Esophagus muscularis mucosa (tissue), 4 donors: Measurements from ENCODE around the gene OTULIN. TPM values are rescaled to one million over a fixed set of nuclear protein-coding genes. Genes with fewer than 3 reads are reported as not detected.
A peak's percentile ranks its signal among the peaks of the same experiment; 100 is the strongest.

Experiments used
- DNase-seq: peaks from one replicate; pipeline ENCODE4 v3.0.0-alpha.2; 2017; ENCODE audit errors: extremely low spot score
- H3K27ac ChIP-seq, 4 donors: fragments of 200-600 bp; sonication (generic); replicated peaks in 1 of 4; 1 replicate in 3 of 4; 2 replicates in 1 of 4; pipeline ENCODE4 v1.5.1; 2016 to 2019; ENCODE audit warnings: mild to moderate bottlenecking in 1 of 4
- H3K27me3 ChIP-seq, 4 donors: fragments of 200-600 bp; sonication (generic); one replicate each; pipeline versions ENCODE4 v1.5.1 to v1.6.0; 2016 to 2019
- H3K36me3 ChIP-seq, 4 donors: fragments of 200-600 bp; sonication (generic); one replicate each; pipeline ENCODE4 v1.5.1; 2016 to 2019
- H3K4me1 ChIP-seq, 4 donors: fragments of 200-600 bp; sonication (generic); one replicate each; pipeline ENCODE4 v1.5.1; 2016 to 2019
- H3K4me3 ChIP-seq, 4 donors: fragments of 200-600 bp; sonication (generic); 1 replicate in 2 of 4; 2 replicates in 2 of 4; pipeline ENCODE4 v1.5.1; 2016 to 2019; ENCODE audit warnings: mild to moderate bottlenecking in 4 of 4, moderate library complexity in 1 of 4
- H3K9me3 ChIP-seq, 4 donors: fragments of 200-600 bp; sonication (generic); 1 replicate in 3 of 4; 2 replicates in 1 of 4; pipeline ENCODE4 v1.5.1; 2016 to 2019
- CTCF ChIP-seq, 3 experiments: fragments of 200-600 bp in 2 of 3; fragments of 450-650 bp in 1 of 3; sonication (generic) in 2 of 3; IDR thresholded peaks; one replicate each; pipeline ENCODE4 v1.5.1; 2017 to 2019; ENCODE audit warnings: antibody characterized with exemption in 3 of 3, mild to moderate bottlenecking in 2 of 3, moderate library complexity in 1 of 3
- EP300 ChIP-seq: sonication (generic); formaldehyde crosslinking; IDR thresholded peaks from one replicate; pipeline ENCODE4 v1.6.1; 2017; ENCODE audit warnings: antibody characterized with exemption
- POLR2A ChIP-seq: fragments of 450-650 bp; IDR thresholded peaks from one replicate; pipeline ENCODE4 v1.6.1; 2017; ENCODE audit warnings: antibody characterized with exemption, moderate library complexity, mild to moderate bottlenecking, low read depth
- POLR2AphosphoS5 ChIP-seq, 2 donors: sonication (generic); formaldehyde crosslinking; IDR thresholded peaks; one replicate each; pipeline ENCODE4 v1.6.1; 2017; ENCODE audit warnings: antibody characterized with exemption in 2 of 2
- WGBS: methylation state at CpG from one replicate; pipeline ENCODE4 v1.1.5; 2018; 5-methylcytosine and 5-hydroxymethylcytosine counted together
- intact Hi-C: fragments of 100-400 bp; cut with DNase I; formaldehyde crosslinking; loops from one replicate; pipeline ENCODE4 v1.15.1; 2023
- total RNA-seq, 4 donors: library from RNA; depleted of rRNA; stranded (reverse); fragments of >200 nt; gene quantifications; one replicate each; pipeline versions ENCODE4 v1.1.0 to v1.2.1, GENCODE V29; 2016

Gene OTULIN
- total RNA-seq, result 10 to 100 TPM; 16.9 to 41.1 (median 24.2) TPM

GRCh38 chr5:14664270-14665100 is at the start of gene OTULIN:
TSS of gene OTULIN (plus strand) at chr5:14664718. CDS start at chr5:14664826, 108 bp downstream.
- Histone ChIP-seq H3K4me3 (peak within 1 kb of the TSS; percentile 63 to 95 (median 74)), H3K4me1 (peaks cover 36 to 46% (median 40%) of the 10 kb centered on the region in 4 donors), H3K9me3 (no peaks in the 10 kb centered on the region), H3K36me3 (no peaks in the 10 kb centered on the region), H3K27me3 (no peaks in the 10 kb centered on the region), H3K27ac (peak within 1 kb of the TSS; percentile 88 to 96 (median 92))
- WGBS, result 0% methylated on average over 13 of the region's 115 CpGs
- DNase-seq, result peak; percentile 95
- intact Hi-C loops, result no loop called here
- TF ChIP-seq POLR2AphosphoS5 (IDR thresholded peaks at IDR 0.05) (peak; percentile 97), POLR2A (peak; percentile 76), EP300 (no peak), CTCF (IDR thresholded peaks at IDR 0.05) (no peak)

- no peak overlapping the region for H3K4me3 ChIP-seq
- peaks cover 0 to 5% (median 0%) of the 10 kb centered on the region in 4 donors for H3K36me3 ChIP-seq
- intact Hi-C loops, result no loop called here
- H3K9me3 ChIP-seq, result no peaks in the 10 kb centered on the region
- WGBS, result 87% methylated on average over 4 of the region's 4 CpGs
- H3K27ac ChIP-seq, result no peak overlapping the region
- no peaks in the 10 kb centered on the region for H3K4me1 ChIP-seq
- H3K27me3 ChIP-seq, result no peaks in the 10 kb centered on the region
- no peak for TF ChIP-seq EP300
- TF ChIP-seq POLR2AphosphoS5 (IDR thresholded peaks at IDR 0.05), result no peak
- TF ChIP-seq CTCF (IDR thresholded peaks at IDR 0.05), result no peak
- TF ChIP-seq POLR2A, result no peak
- no peak for DNase-seq
Observed at GRCh38 chr5:14615365-14615764, 49.2 kb upstream of the OTULIN start.

- Histone ChIP-seq H3K27me3 (no peaks in the 10 kb centered on the region), H3K9me3 (peaks cover 0 to 9% (median 3%) of the 10 kb centered on the region in 4 donors), H3K4me1 (no peaks in the 10 kb centered on the region), H3K36me3 (peaks cover 0 to 5% (median 0%) of the 10 kb centered on the region in 4 donors), H3K27ac (no peak overlapping the region), H3K4me3 (no peak overlapping the region)
- WGBS, result 93% methylated on average over 4 of the region's 4 CpGs
- no peak for TF ChIP-seq CTCF (IDR thresholded peaks at IDR 0.05)
- no peak for TF ChIP-seq POLR2AphosphoS5 (IDR thresholded peaks at IDR 0.05)
- no peak for TF ChIP-seq POLR2A
- no peak for TF ChIP-seq EP300
- DNase-seq, result no peak
- intact Hi-C loops, result no loop called here
Observed at GRCh38 chr5:14617441-14617840, 47.1 kb upstream of the OTULIN start.

GRCh38 chr5:14627270-14627669 is 37.2 kb upstream of the OTULIN start:
- DNase-seq, result no peak
- intact Hi-C loops, result no loop called here
- no peaks in the 10 kb centered on the region for H3K9me3 ChIP-seq
- H3K4me1 ChIP-seq, result no peaks in the 10 kb centered on the region
- TF ChIP-seq CTCF (IDR thresholded peaks at IDR 0.05), result no peak
- no peak for TF ChIP-seq EP300
- TF ChIP-seq POLR2A, result no peak
- no peak for TF ChIP-seq POLR2AphosphoS5 (IDR thresholded peaks at IDR 0.05)
- no peak overlapping the region for H3K4me3 ChIP-seq
- H3K36me3 ChIP-seq, result no peaks in the 10 kb centered on the region
- H3K27ac ChIP-seq, result no peak overlapping the region
- H3K27me3 ChIP-seq, result no peaks in the 10 kb centered on the region
